Fibroblast of lung (primary cell): ENCODE measurements around the gene INHA. TPM values are rescaled to one million over a fixed set of nuclear protein-coding genes. Genes with fewer than 3 reads are reported as not detected.

Experiments
- DNase-seq, 2 donors: peaks; one replicate each; pipeline versions ENCODE4 v3.0.0 to v3.0.0-alpha.2; 2010; ENCODE audit warnings: low read depth in 2 of 2
- H2AFZ ChIP-seq: 2 replicates; pipeline ENCODE4 v1.5.1; 2012; ENCODE audit warnings: low read length, control low read depth, inconsistent platforms
- H3K27ac ChIP-seq: 2 replicates; pipeline ENCODE4 v1.5.1; 2011; ENCODE audit warnings: low read length, control low read depth; ENCODE audit not compliant: insufficient read depth
- H3K27me3 ChIP-seq: 2 replicates; pipeline ENCODE4 v1.5.1; 2011; ENCODE audit warnings: mild to moderate bottlenecking, low read length; ENCODE audit not compliant: control insufficient read depth, insufficient read depth
- H3K36me3 ChIP-seq: 2 replicates; pipeline ENCODE4 v1.5.1; 2011; ENCODE audit warnings: low read length; ENCODE audit not compliant: control insufficient read depth, insufficient read depth
- H3K4me1 ChIP-seq: 2 replicates; pipeline ENCODE4 v1.5.1; 2011; ENCODE audit warnings: low read length; ENCODE audit not compliant: control insufficient read depth, insufficient read depth; ENCODE audit errors: extremely low read depth
- H3K4me2 ChIP-seq: 2 replicates; pipeline ENCODE4 v1.5.1; 2011; ENCODE audit warnings: low read length, control low read depth; ENCODE audit not compliant: insufficient read depth; ENCODE audit errors: extremely low read depth
- H3K4me3 ChIP-seq, 4 experiments: fragments of 200-600 bp in 1 of 4; sonication (generic) in 1 of 4; replicated peaks in 1 of 4; 2 replicates each; pipeline ENCODE4 v1.5.1; 2011 to 2016; ENCODE audit warnings: low read length in 4 of 4, low read depth in 3 of 4, mild to moderate bottlenecking in 3 of 4, control low read depth in 2 of 4, inconsistent platforms in 1 of 4, mixed read lengths in 1 of 4; ENCODE audit not compliant: insufficient read depth in 1 of 4; ENCODE audit errors: control extremely low read depth in 1 of 4
- H3K79me2 ChIP-seq: 2 replicates; pipeline ENCODE4 v1.5.1; 2012; ENCODE audit warnings: mild to moderate bottlenecking, low read length, inconsistent platforms; ENCODE audit not compliant: control insufficient read depth, insufficient read depth
- H3K9ac ChIP-seq: 2 replicates; pipeline ENCODE4 v1.5.1; 2011; ENCODE audit warnings: mild to moderate bottlenecking, low read length, control low read depth; ENCODE audit not compliant: insufficient read depth
- H3K9me3 ChIP-seq: 2 replicates; pipeline ENCODE4 v1.5.1; 2012; ENCODE audit warnings: low read depth, low read length; ENCODE audit not compliant: control insufficient read depth, insufficient read depth
- H4K20me1 ChIP-seq: 2 replicates; pipeline ENCODE4 v1.5.1; 2011; ENCODE audit warnings: low read length; ENCODE audit not compliant: control insufficient read depth, insufficient read depth; ENCODE audit errors: extremely low read depth
- EZH2 ChIP-seq: IDR thresholded peaks from 2 replicates; pipeline ENCODE4 v1.5.1; 2012; ENCODE audit warnings: low read length, control low read depth, mild to moderate bottlenecking; ENCODE audit errors: missing control alignments
- polyA plus RNA-seq, 2 donors: library from polyadenylated mRNA; depleted of rRNA in 1 of 2; stranded (reverse) in 1 of 2; unstranded in 1 of 2; fragments of >200 nt; gene quantifications; 2 replicates each; pipeline ENCODE4 v1.2.1, GENCODE V29; 2011 to 2012; ENCODE audit warnings: missing spikeins in 1 of 2
- total RNA-seq: library from RNA; depleted of rRNA; stranded (reverse); fragments of >200 nt; gene quantifications from 2 replicates; pipeline ENCODE4 v1.2.1, GENCODE V29; 2014
- TF ChIP-seq, protein P1 (sequence below), 2 donors: IDR thresholded peaks in 1 of 2; conservative IDR thresholded peaks in 1 of 2; 1 replicate in 1 of 2; 2 replicates in 1 of 2; pipeline ENCODE4 v1.5.1; 2011 to 2012; ENCODE audit warnings: low read length in 2 of 2, control low read depth in 1 of 2, inconsistent platforms in 1 of 2, low read depth in 1 of 2, mild to moderate bottlenecking in 1 of 2

The INHA gene
- total and polyA plus RNA-seq, 2 donors (not counting 1 experiment from before 2014, with no cell fraction given) = 0.15 to 0.50 TPM

DNA sequence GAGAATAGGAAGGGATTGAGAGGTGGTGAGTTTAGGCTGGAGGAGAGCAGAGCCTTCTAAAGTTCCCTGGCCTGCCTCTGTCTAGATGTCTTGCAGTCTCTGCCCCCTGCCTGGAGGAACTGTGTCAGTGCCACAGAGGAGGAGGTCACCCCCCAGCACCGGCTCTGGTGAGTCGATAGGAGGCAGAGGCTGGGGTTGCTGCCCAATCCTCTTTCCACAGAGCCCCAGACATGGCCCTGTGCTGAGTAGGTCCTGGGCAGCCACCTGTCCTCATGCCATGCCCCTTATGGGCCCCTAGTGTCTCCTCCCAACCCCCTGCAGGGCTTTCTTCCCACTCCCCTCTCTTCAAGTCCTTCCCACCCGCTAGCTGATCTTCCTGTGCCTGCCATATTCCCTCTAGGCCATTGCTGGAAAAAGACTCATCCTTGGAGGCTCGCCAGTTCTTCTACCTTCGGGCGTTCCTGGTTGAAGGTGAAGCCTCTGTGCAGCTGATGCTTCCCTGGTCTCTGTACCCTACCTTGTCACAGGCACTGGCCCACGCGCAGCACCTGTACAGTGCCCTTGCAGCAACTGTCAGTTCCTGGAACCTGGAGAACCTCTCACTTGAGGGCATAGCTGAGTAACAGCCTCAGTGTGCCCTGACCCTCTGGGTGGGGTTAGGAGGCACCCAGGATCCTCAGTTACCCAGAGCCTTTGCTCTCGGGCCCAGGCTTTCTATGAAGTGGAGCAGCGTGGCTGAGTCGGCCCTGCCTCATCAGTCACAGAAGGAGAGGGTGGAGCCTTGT is 42.2 kb downstream of the INHA start:
- Histone ChIP-seq H3K9ac (no peak overlapping the region), H3K79me2 (no peaks in the 10 kb centered on the region), H3K9me3 (no peaks in the 10 kb centered on the region), H4K20me1 (no peaks in the 10 kb centered on the region), H3K36me3 (peaks cover 8% of the 10 kb centered on the region), H3K27me3 (no peaks in the 10 kb centered on the region), H2AFZ (no peak overlapping the region), H3K4me3 (no peak overlapping the region), H3K27ac (no peak overlapping the region), H3K4me1 (no peaks in the 10 kb centered on the region), H3K4me2 (no peak overlapping the region)
- TF ChIP-seq, protein P1, sequence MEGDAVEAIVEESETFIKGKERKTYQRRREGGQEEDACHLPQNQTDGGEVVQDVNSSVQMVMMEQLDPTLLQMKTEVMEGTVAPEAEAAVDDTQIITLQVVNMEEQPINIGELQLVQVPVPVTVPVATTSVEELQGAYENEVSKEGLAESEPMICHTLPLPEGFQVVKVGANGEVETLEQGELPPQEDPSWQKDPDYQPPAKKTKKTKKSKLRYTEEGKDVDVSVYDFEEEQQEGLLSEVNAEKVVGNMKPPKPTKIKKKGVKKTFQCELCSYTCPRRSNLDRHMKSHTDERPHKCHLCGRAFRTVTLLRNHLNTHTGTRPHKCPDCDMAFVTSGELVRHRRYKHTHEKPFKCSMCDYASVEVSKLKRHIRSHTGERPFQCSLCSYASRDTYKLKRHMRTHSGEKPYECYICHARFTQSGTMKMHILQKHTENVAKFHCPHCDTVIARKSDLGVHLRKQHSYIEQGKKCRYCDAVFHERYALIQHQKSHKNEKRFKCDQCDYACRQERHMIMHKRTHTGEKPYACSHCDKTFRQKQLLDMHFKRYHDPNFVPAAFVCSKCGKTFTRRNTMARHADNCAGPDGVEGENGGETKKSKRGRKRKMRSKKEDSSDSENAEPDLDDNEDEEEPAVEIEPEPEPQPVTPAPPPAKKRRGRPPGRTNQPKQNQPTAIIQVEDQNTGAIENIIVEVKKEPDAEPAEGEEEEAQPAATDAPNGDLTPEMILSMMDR (conservative IDR thresholded peaks at IDR 0.05 in 1 of 2, IDR thresholded peaks at IDR 0.05 in 1 of 2; ENCODE audit: low read depth in 1 of 2, low read length in 2 of 2) = no peak
- no peak for TF ChIP-seq EZH2
- no peak for DNase-seq

DNA sequence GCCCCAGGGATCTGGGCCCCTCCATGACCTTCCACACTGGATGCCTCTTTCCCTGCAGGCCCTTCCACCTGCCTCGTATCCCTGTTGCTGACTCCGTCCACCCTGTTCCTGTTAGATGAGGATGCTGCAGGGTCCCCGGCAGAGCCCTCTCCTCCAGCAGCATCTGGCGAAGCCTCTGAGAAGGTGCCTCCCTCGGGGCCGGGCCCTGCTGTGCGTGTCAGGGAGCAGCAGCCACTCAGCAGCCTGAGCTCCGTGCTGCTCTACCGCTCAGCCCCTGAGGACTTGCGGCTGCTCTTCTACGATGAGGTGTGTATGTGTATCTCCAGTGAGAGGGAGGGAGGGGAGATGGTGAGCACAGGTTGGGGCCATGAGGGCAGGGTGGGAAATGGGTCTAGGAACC is 42.9 kb downstream of the INHA start:
- no peak overlapping the region for H3K4me2 ChIP-seq
- H3K4me1 ChIP-seq = no peaks in the 10 kb centered on the region
- peaks cover 8% of the 10 kb centered on the region for H3K36me3 ChIP-seq
- no peak for TF ChIP-seq EZH2
- TF ChIP-seq, protein P1 (conservative IDR thresholded peaks at IDR 0.05 in 1 of 2, IDR thresholded peaks at IDR 0.05 in 1 of 2; ENCODE audit: low read depth in 1 of 2, low read length in 2 of 2) = no peak
- no peak overlapping the region for H2AFZ ChIP-seq
- H3K9me3 ChIP-seq = no peaks in the 10 kb centered on the region
- no peaks in the 10 kb centered on the region for H3K79me2 ChIP-seq
- no peak for DNase-seq
- H4K20me1 ChIP-seq = no peaks in the 10 kb centered on the region
- H3K9ac ChIP-seq = no peak overlapping the region
- no peaks in the 10 kb centered on the region for H3K27me3 ChIP-seq
- no peak overlapping the region for H3K4me3 ChIP-seq
- H3K27ac ChIP-seq = no peak overlapping the region

DNA sequence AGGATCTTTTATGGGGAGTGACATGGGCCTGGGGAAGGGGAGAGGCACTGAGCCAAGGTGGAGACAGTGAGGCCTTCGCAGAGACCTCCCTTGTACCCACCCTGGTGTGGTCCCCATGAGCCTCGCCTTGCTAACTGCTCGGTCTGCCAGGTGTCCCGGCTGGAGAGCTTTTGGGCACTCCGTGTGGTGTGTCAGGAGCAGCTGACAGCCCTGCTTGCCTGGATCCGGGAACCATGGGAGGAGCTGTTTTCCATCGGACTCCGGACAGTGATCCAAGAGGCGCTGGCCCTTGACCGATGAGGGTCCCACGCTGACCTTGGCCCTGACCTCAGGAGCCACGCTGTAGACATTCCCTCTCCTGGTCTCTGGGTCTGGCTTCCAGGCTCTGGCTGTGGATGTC is 43.8 kb downstream of the INHA start:
- no peak for TF ChIP-seq EZH2
- TF ChIP-seq, protein P1 (conservative IDR thresholded peaks at IDR 0.05 in 1 of 2, IDR thresholded peaks at IDR 0.05 in 1 of 2; ENCODE audit: low read depth in 1 of 2, low read length in 2 of 2) = no peak
- Histone ChIP-seq H3K36me3 (peaks cover 8% of the 10 kb centered on the region), H3K4me3 (no peak overlapping the region), H3K27ac (no peak overlapping the region), H4K20me1 (no peaks in the 10 kb centered on the region), H3K4me1 (no peaks in the 10 kb centered on the region), H3K9me3 (no peaks in the 10 kb centered on the region), H2AFZ (no peak overlapping the region), H3K79me2 (no peaks in the 10 kb centered on the region), H3K9ac (no peak overlapping the region), H3K27me3 (no peaks in the 10 kb centered on the region), H3K4me2 (no peak overlapping the region)
- no peak for DNase-seq
